Lung (tissue), 13 donors: ENCODE results near the gene TECR. TPM values are rescaled to one million over a fixed set of nuclear protein-coding genes. Genes with fewer than 3 reads are reported as not detected.
"Not testable (repeated sequence)": the region's sequence is repeated elsewhere in the genome, so short reads cannot be mapped to it uniquely, and the experiment has no call there.

Source experiments
- ATAC-seq: fragments of 200-7000 bp; cut with Tn5 transposase; one replicate; pipeline ENCODE4 v1.9.1; 2020; ENCODE audit warnings: moderate number of reproducible peaks; ENCODE audit not compliant: insufficient read depth, low FRiP score
- DNase-seq, 3 donors: peaks; one replicate each; pipeline ENCODE4 v3.0.0-alpha.2; 2013 to 2017
- H3K27ac ChIP-seq, 2 donors: one replicate each; pipeline ENCODE4 v1.5.1; 2013; ENCODE audit warnings: mild to moderate bottlenecking in 2 of 2, moderate library complexity in 2 of 2, control low read depth in 1 of 2, inconsistent platforms in 1 of 2, low read depth in 1 of 2, low read length in 1 of 2
- H3K27me3 ChIP-seq, 3 donors: one replicate each; pipeline ENCODE4 v1.5.1; 2013; ENCODE audit warnings: low read length in 2 of 3; ENCODE audit not compliant: control insufficient read depth in 3 of 3, insufficient read depth in 3 of 3
- H3K36me3 ChIP-seq, 4 donors: one replicate each; pipeline ENCODE4 v1.5.1; 2013; ENCODE audit warnings: low read length in 4 of 4, mild to moderate bottlenecking in 1 of 4, moderate library complexity in 1 of 4; ENCODE audit not compliant: control insufficient read depth in 4 of 4, insufficient read depth in 4 of 4
- H3K4me1 ChIP-seq, 5 donors: one replicate each; pipeline ENCODE4 v1.5.1; 2013; ENCODE audit warnings: low read length in 5 of 5, mild to moderate bottlenecking in 2 of 5, moderate library complexity in 1 of 5; ENCODE audit not compliant: control insufficient read depth in 5 of 5, insufficient read depth in 5 of 5
- H3K4me3 ChIP-seq: one replicate; pipeline ENCODE4 v1.5.1; 2013; ENCODE audit warnings: mild to moderate bottlenecking, control low read depth, moderate library complexity
- H3K9ac ChIP-seq, 2 donors: one replicate each; pipeline ENCODE4 v1.5.1; 2013; ENCODE audit warnings: low read length in 2 of 2, control low read depth in 1 of 2; ENCODE audit not compliant: insufficient read depth in 1 of 2
- H3K9me3 ChIP-seq, 4 donors: one replicate each; pipeline ENCODE4 v1.5.1; 2013; ENCODE audit warnings: low read length in 3 of 4, mild to moderate bottlenecking in 1 of 4, moderate library complexity in 1 of 4; ENCODE audit not compliant: control insufficient read depth in 4 of 4, insufficient read depth in 3 of 4
- WGBS, 2 donors: extraction: QIAGEN DNeasy Blood & Tissue Kit; methylation state at CpG; one replicate each; pipeline ENCODE4 v1.1.7; 2013; 5-methylcytosine and 5-hydroxymethylcytosine counted together
- polyA plus RNA-seq, 2 donors: library from polyadenylated mRNA; stranded (reverse); fragments of 200-250 nt; gene quantifications; one replicate each; pipeline ENCODE4 v1.2.1, GENCODE V29; 2013
- small RNA-seq: library from RNA; depleted of rRNA; stranded (forward); fragments of <200 nt; gene quantifications from one replicate; pipeline ENCODE3, GENCODE V24; 2014; ENCODE audit warnings: low replicate concordance
- total RNA-seq, 2 donors: library from RNA; depleted of rRNA in 1 of 2; stranded (reverse); fragments of >200 nt in 1 of 2; gene quantifications; one replicate each; pipeline ENCODE4 v1.2.1, GENCODE V29; 2014 to 2021
- TF ChIP-seq, protein P1 (sequence below): IDR thresholded peaks from 2 replicates; pipeline ENCODE4 v1.5.1; 2012; ENCODE audit warnings: mild to moderate bottlenecking; ENCODE audit errors: control extremely low read depth, extremely low read depth
- donor health status: control.
- donor health status: control.
- donor health status: Bipolar disorder and iron deficiency.
- donor health status: healthy.
- donor health status: DM: yes; HTN: yes; CAD: no.

Gene TECR
- total and polyA plus RNA-seq, 4 donors = 32.7 to 193 (median 121) TPM

DNA sequence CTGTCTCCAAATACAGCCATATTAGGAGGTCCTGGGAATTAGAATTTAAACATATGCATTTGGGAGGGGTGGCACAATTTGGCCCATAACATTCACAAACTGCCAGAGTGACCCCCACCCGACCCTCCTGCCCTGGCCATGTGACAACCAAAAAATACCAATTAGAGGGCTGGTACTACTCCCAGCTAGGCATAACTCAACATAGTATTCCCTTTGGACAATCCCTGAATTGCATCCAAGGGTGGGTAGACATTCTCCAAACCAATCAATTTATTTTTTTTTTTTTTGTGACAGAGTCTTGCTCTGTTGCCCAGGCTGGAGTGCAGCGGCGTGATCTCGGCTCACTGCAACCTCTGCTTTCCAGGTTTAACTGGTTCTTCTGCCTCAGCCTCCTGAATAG, 83.3 kb downstream of the TECR start:
- Histone ChIP-seq H3K4me1 (no peaks in the 10 kb centered on the region), H3K4me3 (no peak overlapping the region), H3K27ac (no peak overlapping the region), H3K27me3 (no peaks in the 10 kb centered on the region), H3K9ac (no peak overlapping the region), H3K36me3 (no peaks in the 10 kb centered on the region), H3K9me3 (peaks cover 0 to 3% (median 0%) of the 10 kb centered on the region in 4 donors)
- no peak for DNase-seq
- TF ChIP-seq, protein P1, sequence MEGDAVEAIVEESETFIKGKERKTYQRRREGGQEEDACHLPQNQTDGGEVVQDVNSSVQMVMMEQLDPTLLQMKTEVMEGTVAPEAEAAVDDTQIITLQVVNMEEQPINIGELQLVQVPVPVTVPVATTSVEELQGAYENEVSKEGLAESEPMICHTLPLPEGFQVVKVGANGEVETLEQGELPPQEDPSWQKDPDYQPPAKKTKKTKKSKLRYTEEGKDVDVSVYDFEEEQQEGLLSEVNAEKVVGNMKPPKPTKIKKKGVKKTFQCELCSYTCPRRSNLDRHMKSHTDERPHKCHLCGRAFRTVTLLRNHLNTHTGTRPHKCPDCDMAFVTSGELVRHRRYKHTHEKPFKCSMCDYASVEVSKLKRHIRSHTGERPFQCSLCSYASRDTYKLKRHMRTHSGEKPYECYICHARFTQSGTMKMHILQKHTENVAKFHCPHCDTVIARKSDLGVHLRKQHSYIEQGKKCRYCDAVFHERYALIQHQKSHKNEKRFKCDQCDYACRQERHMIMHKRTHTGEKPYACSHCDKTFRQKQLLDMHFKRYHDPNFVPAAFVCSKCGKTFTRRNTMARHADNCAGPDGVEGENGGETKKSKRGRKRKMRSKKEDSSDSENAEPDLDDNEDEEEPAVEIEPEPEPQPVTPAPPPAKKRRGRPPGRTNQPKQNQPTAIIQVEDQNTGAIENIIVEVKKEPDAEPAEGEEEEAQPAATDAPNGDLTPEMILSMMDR = no peak
- 92 to 97% methylated on average over 4 of the region's 4 CpGs for WGBS, 2 donors
- ATAC-seq = no peak

DNA sequence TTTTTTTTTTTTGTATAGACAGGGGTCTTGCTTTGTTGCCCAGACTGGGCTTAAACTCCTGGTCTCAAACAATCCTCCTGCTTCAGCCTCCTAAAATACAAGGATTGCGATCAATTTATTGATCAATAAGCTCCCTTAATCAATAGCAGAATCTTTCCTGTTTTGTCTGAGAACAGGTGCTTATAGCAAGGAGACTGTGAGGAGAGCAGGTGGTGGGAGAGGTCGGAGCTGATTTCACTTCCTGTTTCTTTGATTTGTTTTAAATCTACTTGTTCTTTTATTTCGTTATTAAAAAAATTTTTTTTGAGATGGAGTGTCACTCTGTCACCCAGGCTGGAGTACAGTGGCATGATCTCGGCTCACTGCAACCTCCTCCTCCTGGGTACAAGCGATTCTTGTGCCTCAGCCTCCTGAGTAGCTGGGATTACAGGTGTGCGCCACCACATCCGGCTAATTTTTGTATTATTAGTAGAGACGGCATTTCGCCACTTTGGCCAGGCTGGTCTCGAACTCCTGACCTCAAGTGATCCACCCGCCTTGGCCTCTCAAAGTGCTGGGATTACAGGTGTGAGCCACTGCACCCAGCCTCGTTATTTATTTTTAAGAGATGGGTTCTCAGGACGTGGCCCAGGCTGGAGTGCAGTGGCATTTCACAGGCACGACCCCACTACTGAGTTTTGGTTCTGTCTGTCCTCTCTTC, 84.2 kb downstream of the TECR start:
- 48 to 66% methylated on average over 14 of the region's 14 CpGs for WGBS, 2 donors
- H3K36me3 ChIP-seq, H3K4me1 ChIP-seq, H3K27ac ChIP-seq, H3K9me3 ChIP-seq, H3K4me3 ChIP-seq, H3K27me3 ChIP-seq, H3K9ac ChIP-seq, DNase-seq, ATAC-seq: not testable (repeated sequence)

DNA sequence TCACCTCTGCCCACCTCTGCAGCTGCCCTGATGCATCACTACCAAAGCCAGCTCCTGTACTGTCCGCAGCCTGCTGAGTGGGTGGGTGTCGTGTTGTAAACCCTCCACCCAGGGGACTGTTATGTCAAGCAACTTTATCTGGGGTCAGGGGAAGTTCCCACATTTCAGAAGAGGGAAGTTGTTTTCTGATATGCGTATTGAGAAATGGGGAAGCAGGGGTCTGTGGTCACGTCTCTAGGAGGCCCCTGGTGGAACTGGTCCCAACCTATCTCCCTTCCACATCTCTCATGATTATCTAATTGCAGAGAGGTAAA, 84.7 kb downstream of the TECR start:
- TF ChIP-seq, protein P1 = no peak
- Histone ChIP-seq H3K4me1 (no peaks in the 10 kb centered on the region), H3K27ac (no peak overlapping the region), H3K9ac (no peak overlapping the region), H3K4me3 (no peak overlapping the region), H3K9me3 (peaks cover 0 to 10% (median under 1%) of the 10 kb centered on the region in 4 donors), H3K27me3 (no peaks in the 10 kb centered on the region), H3K36me3 (no peaks in the 10 kb centered on the region)
- WGBS, 2 donors = 21 to 29% methylated on average over 4 of the region's 4 CpGs
- DNase-seq (peak in 1 of 3 donors; percentile 3), ATAC-seq (no peak)

Small RNA genes within 50 kb of the gene (small RNA-seq; reads per million reads assigned to genes)
- gene RN7SL842P = not detected
- gene SNRPGP15 = not detected

Other genes starting within 250 kb of the TECR start
- gene ADGRE5, start 148.2 kb upstream of the TECR start, total RNA-seq = 100 to 1,000 TPM in 1 of 2 donors, 10 to 100 TPM in 1; 35.4 to 250 TPM
- 100 to 1,000 TPM in 1 of 2 donors, 10 to 100 TPM in 1; 39.8 to 143 TPM for gene ADGRE5, start 148.2 kb upstream of the TECR start, polyA plus RNA-seq
- gene DDX39A, start 110.3 kb upstream of the TECR start, total RNA-seq = 10 to 100 TPM; 46.2 to 84.6 TPM
- 100 to 1,000 TPM; 111 to 156 TPM for gene DDX39A, start 110.3 kb upstream of the TECR start, polyA plus RNA-seq
- 100 to 1,000 TPM in 1 of 2 donors, 10 to 100 TPM in 1; 84.3 to 197 TPM for gene PKN1, start 96.3 kb upstream of the TECR start, total RNA-seq
- gene PKN1, start 96.3 kb upstream of the TECR start, polyA plus RNA-seq = 100 to 1,000 TPM; 108 to 133 TPM
- gene PTGER1, start 54.2 kb upstream of the TECR start, total RNA-seq = 1 to 10 TPM; 2.0 to 4.3 TPM
- gene PTGER1, start 54.2 kb upstream of the TECR start, polyA plus RNA-seq = 1 to 10 TPM in 1 of 2 donors, under 1 TPM in 1; 0.73 to 1.4 TPM
- gene GIPC1, start 33.5 kb upstream of the TECR start, total RNA-seq = 100 to 1,000 TPM in 1 of 2 donors, 10 to 100 TPM in 1; 94.9 to 136 TPM
- gene GIPC1, start 33.5 kb upstream of the TECR start, polyA plus RNA-seq = 100 to 1,000 TPM; 126 to 156 TPM
- gene DNAJB1, start 11.2 kb upstream of the TECR start, total RNA-seq = 100 to 1,000 TPM; 115 to 171 TPM
- gene DNAJB1, start 11.2 kb upstream of the TECR start, polyA plus RNA-seq = 10 to 100 TPM; 72.2 to 73.7 TPM
- 100 to 1,000 TPM; 105 to 192 TPM for gene NDUFB7, start 42.5 kb downstream of the TECR start, total RNA-seq
- gene NDUFB7, start 42.5 kb downstream of the TECR start, polyA plus RNA-seq = 100 to 1,000 TPM; 409 to 415 TPM
- gene CLEC17A, start 53.5 kb downstream of the TECR start, total RNA-seq = 1 to 10 TPM in 1 of 2 donors, under 1 TPM in 1; 0.18 to 2.3 TPM
- under 1 TPM; 0.08 to 0.45 TPM for gene CLEC17A, start 53.5 kb downstream of the TECR start, polyA plus RNA-seq
- 1 to 10 TPM; 1.6 to 2.1 TPM for gene ADGRE3, start 145.2 kb downstream of the TECR start, total RNA-seq
- gene ADGRE3, start 145.2 kb downstream of the TECR start, polyA plus RNA-seq = 1 to 10 TPM; 1.5 to 1.9 TPM
- gene ZNF333, start 160.5 kb downstream of the TECR start, total RNA-seq = 10 to 100 TPM; 19.4 to 28.1 TPM
- gene ZNF333, start 160.5 kb downstream of the TECR start, polyA plus RNA-seq = 10 to 100 TPM; 10.7 to 13.7 TPM
- 10 to 100 TPM in 1 of 2 donors, 1 to 10 TPM in 1; 2.8 to 25.7 TPM for gene ADGRE2, start 249.0 kb downstream of the TECR start, total RNA-seq
- 10 to 100 TPM in 1 of 2 donors, 1 to 10 TPM in 1; 4.1 to 40.2 TPM for gene ADGRE2, start 249.0 kb downstream of the TECR start, polyA plus RNA-seq